Renal cortical epithelial cell (primary cell): ENCODE results near the gene ZMAT2. TPM values are rescaled to one million over a fixed set of nuclear protein-coding genes. Genes with fewer than 3 reads are reported as not detected.
"Not testable (repeated sequence)": the region's sequence is repeated elsewhere in the genome, so short reads cannot be mapped to it uniquely, and the experiment has no call there.

Experiments
- DNase-seq: peaks from one replicate; pipeline ENCODE4 v3.0.0-alpha.2; 2011; ENCODE audit warnings: low read depth
- total RNA-seq: library from RNA; depleted of rRNA; stranded (reverse); fragments of >200 nt; gene quantifications from 2 replicates; pipeline ENCODE4 v1.2.3, GENCODE V29; 2014

The ZMAT2 gene
- total RNA-seq, 1 donor from 2014 or later, result 63.1 TPM

DNA sequence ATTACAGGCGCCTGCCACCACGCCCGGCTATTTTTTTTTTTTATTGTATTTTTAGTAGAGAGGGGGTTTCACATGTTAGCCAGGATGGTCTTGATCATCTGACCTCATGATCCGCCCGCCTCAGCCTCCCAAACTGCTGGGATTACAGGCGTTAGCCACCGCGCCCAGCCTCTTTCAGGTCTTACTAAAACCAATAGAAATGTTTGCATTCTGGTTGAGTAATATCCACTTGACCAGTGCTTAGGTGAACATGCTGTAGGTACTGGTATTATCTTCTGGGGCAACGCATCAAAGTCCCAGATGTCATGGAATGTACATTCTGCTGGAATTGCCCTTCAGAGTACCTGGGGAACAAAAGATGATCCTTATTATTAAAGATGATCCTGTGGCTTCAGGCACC, 8.5 kb downstream of the ZMAT2 start:
- not testable (repeated sequence) for DNase-seq

DNA sequence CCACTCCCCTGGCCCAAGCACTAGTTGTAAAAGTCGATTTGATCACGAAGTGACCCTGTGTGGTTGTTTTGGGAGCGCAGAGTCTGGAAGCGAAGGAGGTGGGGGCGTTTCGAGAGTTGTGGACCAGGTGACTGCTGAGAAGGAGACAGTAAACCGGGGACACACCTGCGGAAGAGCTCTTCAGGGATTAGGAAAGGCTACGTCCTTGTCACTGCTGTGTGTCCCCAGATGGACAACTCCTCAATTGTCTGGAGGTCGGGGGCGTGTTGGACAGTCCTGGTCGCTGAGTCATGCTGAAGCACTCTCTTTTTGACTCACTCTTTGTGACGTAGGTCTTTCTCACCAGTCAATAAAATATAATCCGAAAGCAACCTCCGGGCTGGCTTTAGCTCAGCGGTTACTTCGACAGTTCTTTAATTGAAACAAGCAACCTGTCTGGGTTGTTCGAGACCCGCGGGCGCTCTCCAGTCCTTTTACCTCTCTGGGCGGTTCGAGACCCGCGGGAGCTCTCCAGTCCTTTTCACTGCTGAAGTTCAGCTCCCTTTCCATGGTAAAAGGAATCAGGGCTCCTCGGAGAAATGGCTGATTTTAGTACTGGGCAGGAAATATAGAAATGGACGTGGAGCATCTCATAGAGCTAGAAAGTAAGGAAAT, 10.8 kb downstream of the ZMAT2 start:
- peak; percentile 98 for DNase-seq

DNA sequence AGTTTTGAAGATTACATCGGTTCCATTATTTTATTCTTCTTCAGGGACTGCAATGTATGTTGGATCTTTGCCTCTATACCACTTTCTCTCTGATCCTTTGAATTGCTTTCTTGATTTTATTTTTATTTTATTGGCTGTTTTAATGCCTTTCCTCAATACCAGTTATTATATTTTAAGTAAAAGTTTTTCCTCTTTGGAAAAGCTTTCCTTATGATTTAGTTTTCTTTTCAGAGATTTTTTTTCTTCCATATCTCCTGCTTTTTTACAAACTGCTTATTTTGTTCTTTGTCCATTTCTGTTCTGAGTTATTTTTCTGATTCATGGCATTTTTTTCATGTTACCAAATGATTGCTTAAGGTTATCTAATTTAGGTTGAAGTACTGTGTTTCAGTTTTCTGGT, 11.5 kb downstream of the ZMAT2 start:
- no peak for DNase-seq

DNA sequence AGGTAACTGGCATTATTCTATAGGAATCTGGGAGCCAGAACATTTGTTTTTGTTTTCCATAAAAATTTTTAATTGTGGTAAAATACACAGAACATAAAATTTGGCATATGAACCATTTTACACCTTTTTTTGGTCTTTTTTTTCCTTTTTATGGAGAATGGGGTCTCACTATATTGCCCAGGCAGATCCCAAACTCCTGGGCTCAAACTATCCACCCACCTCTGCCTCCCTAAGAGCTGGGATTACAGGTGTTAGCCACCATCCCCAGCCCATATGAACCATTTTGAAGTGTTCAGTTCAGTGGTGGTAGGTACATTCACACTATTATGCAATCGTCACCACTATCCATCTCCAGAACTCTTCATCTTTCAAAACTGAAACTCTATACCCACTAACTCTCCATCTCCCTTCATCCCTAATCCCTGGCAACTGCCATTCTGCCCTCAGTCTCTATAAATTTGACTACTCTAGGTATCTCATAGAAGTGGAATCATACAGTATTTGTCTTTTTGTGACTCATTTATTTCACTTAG, 13.4 kb downstream of the ZMAT2 start:
- no peak for DNase-seq

DNA sequence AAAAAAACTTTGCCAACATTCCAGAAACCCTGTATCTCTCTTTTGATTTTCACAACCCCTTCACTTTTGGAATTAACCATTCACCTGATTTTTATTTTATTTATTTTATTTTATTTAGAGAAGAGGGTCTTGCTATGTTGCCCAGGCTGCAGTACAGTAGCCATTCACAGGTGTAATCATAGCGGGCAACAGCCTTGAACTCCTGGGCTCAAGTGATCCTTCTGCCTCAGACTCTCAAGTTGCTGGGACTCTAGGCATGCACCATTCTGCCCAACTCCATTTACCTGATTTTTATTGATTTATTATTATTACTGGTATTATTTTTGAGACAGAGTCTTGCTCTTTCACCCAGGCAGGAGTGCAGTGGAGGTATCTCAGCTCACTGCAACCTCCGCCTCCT, 16.0 kb downstream of the ZMAT2 start:
- DNase-seq, result not testable (repeated sequence)

DNA sequence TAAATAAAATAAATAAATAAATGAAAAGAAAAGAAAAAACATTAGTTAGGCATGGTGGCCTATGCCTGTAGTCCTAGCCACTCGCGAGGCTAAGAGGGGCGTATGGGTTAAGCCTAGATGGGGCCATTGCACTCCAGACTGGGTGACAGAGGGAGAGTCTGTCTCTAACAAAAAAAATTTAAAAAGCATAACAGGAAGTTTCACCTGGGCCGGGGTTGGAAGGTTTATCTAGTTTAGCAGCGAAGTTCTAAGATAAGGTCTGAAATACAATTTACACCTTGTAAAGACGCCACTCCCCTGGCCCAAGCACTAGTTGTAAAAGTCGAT, 18.0 kb downstream of the ZMAT2 start:
- DNase-seq, result no peak

DNA sequence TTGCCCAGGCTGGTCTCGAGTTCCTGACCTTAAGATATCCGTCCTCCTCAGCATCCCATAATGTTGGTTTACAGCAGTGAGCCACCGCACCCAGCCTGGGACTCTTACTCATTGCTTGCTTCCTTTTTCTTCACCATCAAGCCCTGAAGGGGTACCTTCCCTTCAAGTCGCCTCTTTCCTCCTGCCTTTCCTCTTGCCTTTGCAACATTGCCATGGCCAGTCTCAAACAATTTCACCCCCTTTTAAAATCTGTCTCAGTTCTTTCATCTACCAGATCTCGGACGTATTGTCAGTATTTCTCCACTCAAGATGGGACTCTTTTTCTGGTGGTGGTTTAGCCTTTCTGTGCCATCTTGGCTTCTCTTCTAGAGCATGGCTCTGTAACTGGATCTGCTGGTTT, 20.5 kb downstream of the ZMAT2 start:
- DNase-seq, result not testable (repeated sequence)

DNA sequence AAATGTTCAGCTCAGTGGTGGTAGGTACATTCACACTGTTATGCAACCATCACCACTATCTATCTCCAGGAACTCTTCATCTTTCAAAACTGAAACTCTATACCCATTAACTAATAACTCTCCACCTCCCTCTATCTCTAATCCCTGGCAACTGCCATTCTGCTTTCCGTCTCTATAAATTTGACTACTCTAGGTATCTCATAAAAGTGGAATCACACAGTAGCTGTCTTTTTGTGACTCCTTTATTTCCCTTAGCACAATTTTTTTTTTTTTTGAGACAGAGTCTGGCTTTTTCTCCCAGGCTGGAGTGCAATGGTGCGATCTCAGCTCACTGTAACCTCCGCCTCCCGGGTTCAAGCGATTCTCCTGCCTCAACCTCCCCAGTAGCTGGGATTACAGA, 21.1 kb downstream of the ZMAT2 start:
- not testable (repeated sequence) for DNase-seq

DNA sequence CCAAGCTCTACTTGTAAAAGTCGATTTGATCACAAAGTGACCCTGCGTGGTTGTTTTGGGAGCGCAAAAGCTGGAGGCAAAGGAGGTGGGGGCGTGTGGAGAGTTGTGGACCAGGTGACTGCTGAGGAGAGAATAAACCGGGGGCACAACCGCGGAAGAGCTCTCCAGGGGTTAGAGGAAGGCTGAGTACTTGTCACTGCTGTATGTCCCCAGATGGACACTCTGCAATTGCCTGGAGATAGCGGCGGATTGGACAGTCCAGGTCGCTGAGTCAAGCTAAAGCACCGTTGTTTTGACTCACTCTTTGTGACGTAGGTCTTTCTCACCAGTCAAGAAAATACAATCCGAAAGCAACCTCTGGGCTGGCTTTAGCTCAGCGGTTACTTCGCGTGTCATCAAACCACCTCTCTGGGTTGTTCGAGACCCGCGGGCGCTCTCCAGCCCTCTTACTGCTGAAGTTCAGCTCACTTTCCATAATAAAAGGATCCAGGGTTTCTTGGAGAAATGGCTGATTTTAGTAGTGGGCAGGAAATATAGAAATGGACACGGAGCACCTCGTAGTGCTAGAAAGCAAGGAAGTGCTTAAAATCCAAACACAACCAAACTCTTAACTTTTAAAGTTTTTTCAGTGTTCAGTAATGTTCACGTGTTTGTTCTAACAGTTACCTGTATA, 25.7 kb downstream of the ZMAT2 start:
- DNase-seq, result peak; percentile 90

DNA sequence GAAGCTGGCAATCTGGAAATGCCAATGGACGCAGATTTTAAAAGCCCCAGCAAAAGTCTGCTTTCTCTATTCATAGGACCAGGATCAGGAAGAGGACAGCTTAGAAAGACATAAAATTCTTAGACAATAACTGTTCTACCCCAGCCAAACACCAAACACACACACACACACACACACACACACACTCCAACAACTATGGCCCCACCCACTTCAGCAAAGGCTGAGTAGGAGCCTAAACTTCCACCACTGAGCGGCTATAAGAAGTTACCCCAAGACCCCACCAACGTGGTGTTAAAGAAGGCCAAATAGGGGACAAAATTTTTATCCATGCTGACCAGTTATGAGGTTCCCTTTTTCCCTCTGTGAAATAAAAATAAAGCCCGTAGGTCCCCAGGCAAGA, 32.9 kb downstream of the ZMAT2 start:
- DNase-seq, result no peak

DNA sequence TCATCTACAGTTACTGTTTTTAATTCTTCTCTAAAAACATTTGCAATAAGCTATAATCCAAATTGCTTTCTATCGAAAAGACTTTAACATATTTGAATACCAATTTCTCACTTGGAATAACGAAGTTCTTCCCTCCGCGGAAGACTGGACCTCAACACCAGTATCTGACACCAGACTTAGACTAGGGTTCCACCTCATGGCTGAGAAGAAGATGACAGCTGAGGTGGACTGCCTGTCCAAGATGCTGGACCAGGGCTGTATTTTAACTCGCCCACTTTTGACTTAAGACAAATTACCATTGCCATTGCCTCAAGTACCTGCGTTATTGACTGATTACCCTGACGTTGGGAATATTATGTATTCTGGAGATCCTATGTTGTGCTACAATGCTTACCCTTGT, 34.1 kb downstream of the ZMAT2 start:
- DNase-seq, result peak; percentile 25

DNA sequence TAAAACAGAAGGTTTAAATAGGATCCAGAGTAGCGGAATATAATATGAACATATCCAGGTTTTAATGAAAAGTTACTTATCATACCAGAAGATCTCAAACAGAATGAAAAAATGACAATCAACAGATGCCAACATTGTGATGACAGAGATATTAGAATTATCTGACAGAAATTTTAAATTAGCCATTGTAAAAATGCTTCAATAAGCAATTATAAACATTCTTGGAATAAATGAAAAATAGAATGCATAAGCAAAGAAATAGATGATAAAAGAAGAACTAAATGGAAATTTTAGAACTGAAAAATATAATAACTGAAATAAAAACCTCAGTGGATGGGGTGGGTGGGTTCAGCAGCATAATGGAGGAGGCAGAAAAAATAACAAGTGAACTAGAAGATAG, 37.2 kb downstream of the ZMAT2 start:
- no peak for DNase-seq

DNA sequence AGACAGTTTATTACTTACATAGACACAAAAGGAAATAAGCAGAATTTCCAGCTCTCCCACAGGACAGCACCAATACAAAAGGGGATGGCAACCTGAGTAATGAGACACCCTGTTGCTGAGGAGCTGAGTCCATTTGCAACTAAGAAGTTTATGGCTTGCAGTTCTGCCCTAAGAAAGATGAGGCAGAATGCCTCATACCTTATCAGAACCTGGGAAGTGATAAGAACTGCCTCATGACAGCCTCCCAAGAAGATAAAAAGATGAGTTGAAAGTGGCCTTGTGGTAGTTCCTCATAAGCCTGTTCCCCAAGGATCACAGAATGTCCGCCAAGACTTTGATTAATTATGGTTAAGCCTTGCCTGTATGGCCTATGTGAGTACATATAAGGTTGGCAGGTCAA, 41.7 kb downstream of the ZMAT2 start:
- no peak for DNase-seq

DNA sequence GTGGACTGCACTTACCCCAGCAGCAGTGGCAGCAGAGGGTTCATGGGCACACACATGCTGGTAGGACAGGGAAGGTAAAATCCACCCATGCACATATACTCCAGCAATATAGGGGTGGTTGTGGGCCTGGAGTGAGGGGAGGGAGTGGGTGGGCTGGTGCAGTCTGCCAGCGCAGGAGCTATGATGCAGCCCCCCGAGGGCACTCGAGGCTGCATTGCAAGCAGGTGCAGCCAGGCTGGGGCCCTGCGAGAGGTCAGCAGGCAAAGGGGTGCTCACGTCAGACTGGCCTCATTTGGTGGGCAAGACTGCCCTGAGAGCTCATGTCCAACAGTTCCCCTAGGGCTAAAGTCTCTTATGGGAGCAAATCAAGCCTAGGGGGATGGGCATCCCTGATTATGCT, 53.3 kb downstream of the ZMAT2 start:
- DNase-seq, result no peak

Other genes with a start within 250 kb of the ZMAT2 start
- gene EIF4EBP3, start 152.8 kb upstream of the ZMAT2 start, total RNA-seq, result 0.17 and 0.80 TPM in 2 replicates
- 28.2 and 48.1 TPM in 2 replicates for gene SRA1, start 143.0 kb upstream of the ZMAT2 start, total RNA-seq
- 5.2 and 21.5 TPM in 2 replicates for gene APBB3, start 135.8 kb upstream of the ZMAT2 start, total RNA-seq
- 28.7 and 85.2 TPM in 2 replicates for gene SLC35A4, start 135.6 kb upstream of the ZMAT2 start, total RNA-seq
- gene CD14, start 67.3 kb upstream of the ZMAT2 start, total RNA-seq, result 5.3 TPM in 1 of 2 replicates, not detected in the other
- 10.9 and 18.9 TPM in 2 replicates for gene TMCO6, start 61.0 kb upstream of the ZMAT2 start, total RNA-seq
- gene NDUFA2, start 52.8 kb upstream of the ZMAT2 start, total RNA-seq, result 33.0 and 35.6 TPM in 2 replicates
- gene IK, start 52.6 kb upstream of the ZMAT2 start, total RNA-seq, result 73.3 and 168 TPM in 2 replicates
- 43.3 and 58.7 TPM in 2 replicates for gene WDR55, start 35.5 kb upstream of the ZMAT2 start, total RNA-seq
- gene DND1, start 26.9 kb upstream of the ZMAT2 start, total RNA-seq, result 0.35 and 0.55 TPM in 2 replicates
- 72.2 and 80.2 TPM in 2 replicates for gene HARS1, start 9.1 kb upstream of the ZMAT2 start, total RNA-seq
- gene HARS2, start 9.0 kb upstream of the ZMAT2 start, total RNA-seq, result 40.4 and 51.1 TPM in 2 replicates
- gene PCDHA1, start 85.7 kb downstream of the ZMAT2 start, total RNA-seq, result 0.10 and 0.35 TPM in 2 replicates
- 0.35 TPM in 1 of 2 replicates, not detected in the other for gene PCDHA2, start 94.4 kb downstream of the ZMAT2 start, total RNA-seq
- gene PCDHA3, start 100.6 kb downstream of the ZMAT2 start, total RNA-seq, result 0.17 and 1.3 TPM in 2 replicates
- 4.2 and 9.6 TPM in 2 replicates for gene PCDHA4, start 106.6 kb downstream of the ZMAT2 start, total RNA-seq
- 0.94 TPM in 1 of 2 replicates, not detected in the other for gene PCDHA5, start 121.2 kb downstream of the ZMAT2 start, total RNA-seq
- 1.0 and 7.2 TPM in 2 replicates for gene PCDHA6, start 127.5 kb downstream of the ZMAT2 start, total RNA-seq
- gene PCDHA7, start 133.8 kb downstream of the ZMAT2 start, total RNA-seq, result 0.87 and 1.4 TPM in 2 replicates
- 1.3 TPM in 1 of 2 replicates, not detected in the other for gene PCDHA8, start 140.7 kb downstream of the ZMAT2 start, total RNA-seq
- gene PCDHA9, start 147.9 kb downstream of the ZMAT2 start, total RNA-seq, result 0.99 TPM in 1 of 2 replicates, not detected in the other
- gene PCDHA10, start 155.4 kb downstream of the ZMAT2 start, total RNA-seq, result 1.6 and 12.3 TPM in 2 replicates
- gene PCDHA11, start 168.5 kb downstream of the ZMAT2 start, total RNA-seq, result 1.6 and 5.4 TPM in 2 replicates
- 2.4 and 7.8 TPM in 2 replicates for gene PCDHA12, start 174.9 kb downstream of the ZMAT2 start, total RNA-seq
- 0.69 and 2.2 TPM in 2 replicates for gene PCDHA13, start 181.7 kb downstream of the ZMAT2 start, total RNA-seq
- 0.52 and 2.7 TPM in 2 replicates for gene PCDHAC1, start 225.9 kb downstream of the ZMAT2 start, total RNA-seq